ENCODE results near the gene MYO16.

MYO16 gene

DNA sequence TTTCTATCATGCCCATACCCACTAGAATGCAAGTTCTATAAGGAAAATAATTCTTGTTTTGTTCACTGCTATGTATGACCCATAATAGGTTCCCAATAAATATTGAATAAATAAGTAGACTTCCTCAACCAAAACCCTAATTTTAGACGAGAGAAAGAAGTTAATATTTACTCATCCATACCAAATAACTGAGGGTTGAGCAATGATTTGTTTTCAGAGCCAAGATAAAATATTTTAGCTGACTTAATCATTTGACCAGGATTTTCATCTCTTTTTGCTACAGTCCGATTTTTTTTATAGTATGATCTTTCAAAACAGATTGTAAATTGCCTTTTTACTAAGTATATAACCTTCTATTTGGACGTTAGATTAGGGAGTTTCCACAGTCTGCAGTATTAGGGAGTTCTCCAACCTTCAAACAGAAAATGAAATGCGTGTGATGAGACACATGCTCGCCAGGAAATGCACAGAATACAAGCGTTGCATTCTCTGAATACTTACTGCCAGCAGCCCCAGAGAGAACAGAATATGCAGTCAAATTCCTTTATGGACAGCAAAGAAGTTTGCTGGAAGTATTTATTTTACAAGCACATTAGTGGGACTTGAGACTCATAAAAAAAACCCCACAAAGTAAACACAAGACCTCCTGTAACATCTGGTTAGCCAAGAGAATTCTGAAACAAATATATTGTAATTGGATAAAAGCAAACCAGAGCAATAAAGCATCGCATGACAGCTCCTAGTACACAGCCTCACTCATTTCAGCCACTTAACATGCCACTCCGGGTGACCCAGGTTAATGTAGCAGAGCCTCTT, 230.0 kb downstream of the MYO16 start:
- ChIA-PET CTCF (no interaction called here), POLR2A (no interaction called here)
- H3K9me3 ChIP-seq (ENCODE audit: control insufficient read depth, insufficient read depth, low read depth, low read length), result no peaks in the 10 kb centered on the region
- H3K27ac ChIP-seq (ENCODE audit: extremely low read depth, low read depth, low read length), result no peak overlapping the region
- no peak overlapping the region for H3K4me3 ChIP-seq (ENCODE audit: low read depth, low read length)
- TF ChIP-seq ZEB2 (tag by site-specific recombination; IDR thresholded peaks at IDR 0.05) (no peak), GLI4 (tag by site-specific recombination; IDR thresholded peaks at IDR 0.05) (no peak), GLI2 (tag by site-specific recombination; IDR thresholded peaks at IDR 0.05; ENCODE audit: borderline replicate concordance, low read depth) (no peak), SCRT2 (tag by site-specific recombination; IDR thresholded peaks at IDR 0.05) (no peak), SCRT1 (tag by site-specific recombination; IDR thresholded peaks at IDR 0.05; ENCODE audit: borderline replicate concordance) (no peak), HOXD13 (CRISPR knock-in tag; IDR thresholded peaks at IDR 0.05; ENCODE audit: borderline replicate concordance) (0 out of 2 replicates have a peak, but pooled peaks have one; percentile 58)
- TF ChIP-seq, protein P1, sequence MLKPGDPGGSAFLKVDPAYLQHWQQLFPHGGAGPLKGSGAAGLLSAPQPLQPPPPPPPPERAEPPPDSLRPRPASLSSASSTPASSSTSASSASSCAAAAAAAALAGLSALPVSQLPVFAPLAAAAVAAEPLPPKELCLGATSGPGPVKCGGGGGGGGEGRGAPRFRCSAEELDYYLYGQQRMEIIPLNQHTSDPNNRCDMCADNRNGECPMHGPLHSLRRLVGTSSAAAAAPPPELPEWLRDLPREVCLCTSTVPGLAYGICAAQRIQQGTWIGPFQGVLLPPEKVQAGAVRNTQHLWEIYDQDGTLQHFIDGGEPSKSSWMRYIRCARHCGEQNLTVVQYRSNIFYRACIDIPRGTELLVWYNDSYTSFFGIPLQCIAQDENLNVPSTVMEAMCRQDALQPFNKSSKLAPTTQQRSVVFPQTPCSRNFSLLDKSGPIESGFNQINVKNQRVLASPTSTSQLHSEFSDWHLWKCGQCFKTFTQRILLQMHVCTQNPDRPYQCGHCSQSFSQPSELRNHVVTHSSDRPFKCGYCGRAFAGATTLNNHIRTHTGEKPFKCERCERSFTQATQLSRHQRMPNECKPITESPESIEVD (tag by site-specific recombination; IDR thresholded peaks at IDR 0.05), result 0 out of 2 replicates have a peak, but pooled peaks have one; percentile 14
- no peaks in the 10 kb centered on the region for H3K4me1 ChIP-seq (ENCODE audit: control insufficient read depth, insufficient read depth, low read length)
- H3K36me3 ChIP-seq (ENCODE audit: control insufficient read depth in 2 of 2, insufficient read depth in 1 of 2, low read length in 2 of 2), result no peaks in the 10 kb centered on the region

DNA sequence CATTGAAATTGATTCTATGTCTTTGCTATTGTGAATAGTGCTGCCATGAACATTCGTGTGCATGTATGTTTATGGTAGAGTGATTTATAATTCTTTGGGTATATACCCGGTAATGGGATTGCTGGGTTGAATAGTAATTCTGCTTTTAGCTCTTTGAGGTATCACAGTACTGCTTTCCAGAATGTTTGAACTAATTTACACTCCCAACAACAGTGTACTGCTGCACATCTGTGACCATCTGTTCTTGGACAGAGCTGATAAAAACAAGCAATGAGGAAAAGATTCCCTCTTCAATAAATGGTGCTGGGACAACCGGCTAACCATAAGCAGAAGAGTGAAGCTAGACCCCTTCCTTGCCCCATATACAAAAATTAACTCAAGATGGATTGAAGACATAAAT, 231.0 kb downstream of the MYO16 start:
- Histone ChIP-seq H3K27ac (ENCODE audit: extremely low read depth, low read depth, low read length) (no peak overlapping the region), H3K36me3 (ENCODE audit: control insufficient read depth in 2 of 2, insufficient read depth in 1 of 2, low read length in 2 of 2) (no peaks in the 10 kb centered on the region), H3K4me1 (ENCODE audit: control insufficient read depth, insufficient read depth, low read length) (no peaks in the 10 kb centered on the region), H3K4me3 (ENCODE audit: low read depth, low read length) (no peak overlapping the region), H3K9me3 (ENCODE audit: control insufficient read depth, insufficient read depth, low read depth, low read length) (no peaks in the 10 kb centered on the region)
- no peak for TF ChIP-seq SP2 (tag by site-specific recombination; IDR thresholded peaks at IDR 0.05)
- no peak for TF ChIP-seq ZNF701 (tag by site-specific recombination; IDR thresholded peaks at IDR 0.05)
- TF ChIP-seq FEZF1 (tag by site-specific recombination; IDR thresholded peaks at IDR 0.05), result no peak
- no peak for TF ChIP-seq EGR2 (tag by site-specific recombination; IDR thresholded peaks at IDR 0.05; ENCODE audit: low read depth)
- TF ChIP-seq PRDM1 (tag by site-specific recombination; IDR thresholded peaks at IDR 0.05), result no peak
- TF ChIP-seq ZNF16 (tag by site-specific recombination; IDR thresholded peaks at IDR 0.05; ENCODE audit: low read depth), result no peak
- no peak for TF ChIP-seq ZNF670 (tag by site-specific recombination; IDR thresholded peaks at IDR 0.05; ENCODE audit: low read depth)
- TF ChIP-seq ZNF416 (tag by site-specific recombination; IDR thresholded peaks at IDR 0.05), result no peak
- TF ChIP-seq, protein P2, sequence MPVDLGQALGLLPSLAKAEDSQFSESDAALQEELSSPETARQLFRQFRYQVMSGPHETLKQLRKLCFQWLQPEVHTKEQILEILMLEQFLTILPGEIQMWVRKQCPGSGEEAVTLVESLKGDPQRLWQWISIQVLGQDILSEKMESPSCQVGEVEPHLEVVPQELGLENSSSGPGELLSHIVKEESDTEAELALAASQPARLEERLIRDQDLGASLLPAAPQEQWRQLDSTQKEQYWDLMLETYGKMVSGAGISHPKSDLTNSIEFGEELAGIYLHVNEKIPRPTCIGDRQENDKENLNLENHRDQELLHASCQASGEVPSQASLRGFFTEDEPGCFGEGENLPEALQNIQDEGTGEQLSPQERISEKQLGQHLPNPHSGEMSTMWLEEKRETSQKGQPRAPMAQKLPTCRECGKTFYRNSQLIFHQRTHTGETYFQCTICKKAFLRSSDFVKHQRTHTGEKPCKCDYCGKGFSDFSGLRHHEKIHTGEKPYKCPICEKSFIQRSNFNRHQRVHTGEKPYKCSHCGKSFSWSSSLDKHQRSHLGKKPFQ (tag by site-specific recombination; IDR thresholded peaks at IDR 0.05), result no peak
- TF ChIP-seq ZNF362 (tag by site-specific recombination; IDR thresholded peaks at IDR 0.05), result no peak
- no peak for TF ChIP-seq PATZ1 (tag by site-specific recombination; IDR thresholded peaks at IDR 0.05)
- ChIA-PET CTCF (no interaction called here), POLR2A (no interaction called here)

Measured in HEK293 (cell line).